Kasumi-1 (cell line): ENCODE data around the gene ZNF385C.
"Not testable (repeated sequence)": the region's sequence is repeated elsewhere in the genome, so short reads cannot be mapped to it uniquely, and the experiment has no call there.

Experiments used
- DNase-seq, 2 experiments: peaks; one replicate each; lab custom pipeline; 2025; lab: John Stamatoyannopoulos, UW

ZNF385C gene, protein sequence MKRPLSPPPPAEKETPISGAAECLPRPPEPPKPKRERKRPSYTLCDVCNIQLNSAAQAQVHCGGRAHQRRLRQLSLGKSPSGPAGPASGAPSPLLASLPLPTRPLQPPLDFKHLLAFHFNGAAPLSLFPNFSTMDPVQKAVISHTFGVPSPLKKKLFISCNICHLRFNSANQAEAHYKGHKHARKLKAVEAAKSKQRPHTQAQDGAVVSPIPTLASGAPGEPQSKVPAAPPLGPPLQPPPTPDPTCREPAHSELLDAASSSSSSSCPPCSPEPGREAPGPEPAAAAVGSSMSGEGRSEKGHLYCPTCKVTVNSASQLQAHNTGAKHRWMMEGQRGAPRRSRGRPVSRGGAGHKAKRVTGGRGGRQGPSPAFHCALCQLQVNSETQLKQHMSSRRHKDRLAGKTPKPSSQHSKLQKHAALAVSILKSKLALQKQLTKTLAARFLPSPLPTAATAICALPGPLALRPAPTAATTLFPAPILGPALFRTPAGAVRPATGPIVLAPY

DNA sequence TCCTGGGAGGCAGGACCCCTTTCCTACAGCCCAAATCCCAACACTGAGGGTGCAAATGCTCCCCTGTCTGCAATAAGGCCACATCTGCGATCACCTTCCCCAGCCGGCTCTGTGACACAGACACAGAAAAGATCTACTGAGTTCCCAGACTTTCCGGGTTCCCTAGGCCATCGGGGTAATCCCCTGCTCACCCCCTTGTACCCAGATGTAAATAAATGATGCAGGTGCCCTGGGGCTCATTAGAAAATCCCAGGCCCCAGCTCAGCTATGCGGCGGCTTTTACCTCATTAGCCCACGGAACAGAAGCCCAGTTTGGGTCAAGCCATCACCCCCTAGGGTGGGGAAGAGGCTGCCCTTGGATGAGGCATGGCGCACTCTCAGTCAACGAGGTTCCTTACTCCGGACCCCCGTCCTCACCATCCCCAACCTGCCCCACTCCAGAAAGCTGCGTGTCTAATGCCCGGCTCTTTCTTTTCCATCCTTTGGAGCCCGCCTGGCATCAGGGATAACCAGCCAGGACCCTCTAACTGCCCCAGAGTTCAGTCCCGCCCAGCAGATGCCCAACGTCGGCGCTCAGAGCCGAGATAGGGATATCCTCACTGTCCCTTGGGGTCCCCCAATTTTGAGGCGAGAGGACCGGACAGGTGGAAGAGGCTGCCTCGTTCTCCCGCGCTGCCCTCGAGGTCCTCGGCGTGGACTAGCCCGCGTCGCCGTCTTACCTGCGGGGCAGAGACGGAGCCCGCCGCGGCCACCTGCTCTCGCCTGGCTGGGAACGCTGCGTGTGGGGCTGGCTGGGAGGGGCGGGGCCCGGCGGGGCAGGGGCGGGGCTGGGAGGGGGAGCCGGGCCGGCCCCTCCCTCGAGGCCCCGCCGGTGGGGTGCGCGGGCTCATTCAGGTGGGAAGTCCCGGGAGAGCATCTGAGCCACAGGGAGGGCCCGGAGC lies at the start of gene ZNF385C:
Gene ZNF385C, minus strand, starts transcription at position 783 of the 941 bp plus-strand sequence. CDS start 35,417 bp downstream, outside the sequence.
- DNase-seq: no peak

DNA sequence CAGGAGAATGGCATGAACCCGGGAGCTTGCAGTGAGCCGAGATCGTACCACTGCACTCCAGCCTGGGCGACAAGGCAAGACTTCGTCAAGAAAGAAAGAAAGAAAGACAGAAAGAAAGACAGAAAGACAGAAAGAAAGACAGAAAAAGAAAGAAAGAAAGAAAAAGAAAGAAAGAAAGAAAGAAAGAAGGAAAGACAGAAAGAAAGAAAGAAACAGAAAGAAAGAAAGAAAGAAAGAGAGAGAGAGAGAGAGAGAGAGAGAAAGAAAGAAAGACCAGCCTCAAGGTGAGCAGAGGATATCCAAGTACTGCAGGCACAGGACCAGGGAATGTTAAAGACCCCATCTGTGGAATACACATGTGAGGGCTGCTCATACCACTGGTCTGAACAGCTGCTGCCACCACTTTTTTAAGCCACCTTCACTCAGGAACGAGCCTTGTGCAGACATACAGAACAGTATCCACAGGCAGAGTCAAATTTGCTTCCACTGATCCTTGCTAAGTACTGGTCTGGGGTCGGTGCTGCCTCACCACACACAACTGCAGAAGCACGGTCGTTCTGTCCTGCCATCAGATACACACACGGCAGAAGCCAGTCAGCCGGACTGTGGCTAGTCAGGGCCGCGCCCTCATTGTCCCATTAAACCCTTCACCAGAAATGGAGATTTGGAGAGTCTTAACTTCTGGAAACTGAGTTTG lies 48.8 kb upstream of the ZNF385C start:
- DNase-seq: no peak

DNA sequence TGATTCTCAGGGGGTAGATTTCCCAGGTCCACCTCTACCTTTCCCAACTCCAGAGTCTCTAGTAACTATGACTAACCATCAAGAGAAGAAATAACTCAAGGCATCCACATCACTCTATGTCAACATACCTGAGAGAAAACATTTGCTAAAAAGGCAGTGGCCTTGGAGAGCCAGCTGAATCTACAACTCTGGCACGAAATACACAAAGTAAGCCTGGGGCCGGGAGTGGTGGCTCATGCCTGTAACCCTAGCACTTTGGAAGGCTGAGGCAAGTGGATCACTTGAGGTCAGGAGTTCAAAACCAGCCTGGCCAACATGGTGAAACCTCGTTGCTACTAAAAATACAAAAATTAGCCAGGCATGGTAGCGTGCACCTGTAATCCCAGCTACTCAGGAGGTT lies 44.9 kb upstream of the ZNF385C start:
- DNase-seq: not testable (repeated sequence)

DNA sequence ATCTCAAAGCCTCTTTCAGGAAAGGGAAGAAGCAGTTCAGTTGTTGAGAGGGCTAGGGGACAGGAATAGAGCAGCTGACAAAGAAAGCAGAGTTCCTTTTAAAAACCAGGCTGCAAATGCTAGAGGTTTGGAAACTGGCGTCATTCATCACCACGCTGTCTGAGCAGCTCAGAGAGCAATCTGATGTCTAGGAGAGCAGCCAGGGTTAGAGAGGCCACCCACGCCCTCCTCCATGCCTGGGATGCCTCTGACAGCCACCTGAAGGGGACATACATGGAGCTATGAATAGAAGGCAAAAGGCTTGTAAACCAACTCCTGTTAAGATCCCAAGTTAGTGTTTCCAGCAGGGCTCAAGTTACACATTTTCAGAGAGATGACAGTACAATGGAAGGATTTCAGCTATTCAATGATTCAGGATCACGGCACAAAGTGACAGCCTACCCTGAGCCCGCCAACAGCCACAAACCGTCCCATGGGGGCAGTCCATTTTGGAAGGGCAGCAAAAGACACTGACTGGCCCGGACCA lies 44.2 kb upstream of the ZNF385C start:
- peak; percentile 13 to 14 for DNase-seq

DNA sequence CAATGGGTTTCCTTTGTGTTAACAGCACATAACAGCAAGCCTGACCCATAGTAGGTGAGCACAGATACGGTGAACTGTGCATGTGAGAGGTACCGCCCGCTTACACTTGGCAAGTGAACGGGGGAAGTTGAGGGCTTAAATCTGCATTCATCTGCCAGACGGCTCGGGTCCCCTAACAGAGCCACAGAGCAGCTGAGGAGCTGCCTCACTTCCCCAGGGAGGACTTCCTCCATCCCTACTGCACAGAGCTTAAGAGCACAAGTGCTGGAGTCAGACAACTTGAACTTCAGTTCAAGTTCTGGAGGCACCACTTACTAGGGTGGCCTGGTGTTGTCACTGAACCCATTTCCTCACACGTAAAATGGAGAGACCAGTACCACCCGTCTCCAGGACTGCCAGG lies 43.1 kb upstream of the ZNF385C start:
- DNase-seq: peak in 1 of 2 experiments; percentile 19

DNA sequence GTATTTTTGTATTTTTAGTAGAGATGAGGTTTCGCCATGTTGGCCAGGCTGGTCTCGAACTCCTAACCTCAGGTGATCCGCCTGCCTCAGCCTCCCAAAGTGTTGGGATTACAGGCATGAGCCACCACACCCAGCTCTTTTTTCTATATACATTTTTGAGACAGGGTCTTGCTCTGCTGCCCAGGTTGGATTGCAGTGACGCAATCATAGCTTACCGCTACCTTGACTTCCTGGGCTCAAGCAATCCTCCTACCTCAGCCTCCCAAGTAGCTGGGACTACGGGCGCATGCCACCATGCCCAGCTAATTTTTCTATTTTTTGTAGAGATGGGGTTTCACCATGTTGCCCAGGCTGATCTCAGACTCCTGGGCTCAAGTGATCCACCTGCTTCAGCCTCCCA lies 42.4 kb upstream of the ZNF385C start:
- DNase-seq: not testable (repeated sequence)

DNA sequence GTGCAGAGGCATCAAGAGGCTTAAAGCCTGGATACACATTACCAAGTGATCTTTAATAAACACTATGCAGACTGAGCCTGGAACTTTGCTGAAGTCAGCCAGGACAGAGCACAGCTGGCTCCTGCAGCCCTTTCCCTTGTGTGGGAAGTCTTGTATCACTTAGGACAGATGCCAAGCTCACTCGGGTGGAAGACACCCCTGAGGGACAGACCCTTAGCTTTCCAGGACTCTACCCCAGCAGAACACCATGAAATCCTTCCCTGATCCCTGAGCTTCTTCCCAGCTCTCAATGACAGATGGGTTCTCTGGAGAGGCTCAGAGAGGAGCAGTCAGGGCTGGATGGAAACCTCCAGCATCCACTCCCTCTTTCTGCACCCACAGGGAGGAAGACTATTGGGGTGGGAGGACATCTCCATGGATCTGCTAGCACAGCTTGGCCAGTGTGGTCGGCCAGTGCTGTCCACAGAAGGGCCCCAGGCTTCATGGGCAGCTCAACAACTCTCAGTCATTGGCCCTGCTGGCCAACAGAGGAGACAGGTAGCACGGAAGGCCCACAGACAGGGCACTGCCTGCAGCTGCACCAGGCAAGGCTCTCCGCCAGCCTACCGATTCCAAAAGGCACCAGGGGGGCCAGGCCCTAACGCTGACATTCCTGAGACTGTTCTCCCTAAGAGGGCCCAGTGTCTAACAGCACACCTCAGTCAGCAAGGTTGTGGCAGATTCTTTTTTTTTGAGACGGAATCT lies 40.6 kb upstream of the ZNF385C start:
- no peak for DNase-seq

DNA sequence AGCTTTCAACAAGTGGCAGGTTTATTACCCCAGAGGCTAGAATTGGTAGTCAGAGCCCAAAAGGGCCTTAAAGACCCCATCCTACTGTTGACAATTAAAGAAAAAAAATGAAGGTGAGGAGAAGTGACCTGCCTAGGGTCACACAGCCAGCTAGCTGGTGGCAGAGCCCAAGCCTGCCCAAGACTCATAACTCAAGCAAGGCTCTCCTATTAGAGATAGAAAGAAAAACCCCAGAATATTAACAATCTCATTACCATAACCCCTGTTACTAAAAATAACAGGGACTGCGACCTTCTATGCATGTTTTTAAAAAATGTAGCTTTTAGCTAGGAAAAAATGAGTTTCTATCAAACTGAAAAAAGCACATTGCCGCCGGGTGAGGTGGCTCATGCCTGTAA lies 38.4 kb upstream of the ZNF385C start:
- DNase-seq: no peak

DNA sequence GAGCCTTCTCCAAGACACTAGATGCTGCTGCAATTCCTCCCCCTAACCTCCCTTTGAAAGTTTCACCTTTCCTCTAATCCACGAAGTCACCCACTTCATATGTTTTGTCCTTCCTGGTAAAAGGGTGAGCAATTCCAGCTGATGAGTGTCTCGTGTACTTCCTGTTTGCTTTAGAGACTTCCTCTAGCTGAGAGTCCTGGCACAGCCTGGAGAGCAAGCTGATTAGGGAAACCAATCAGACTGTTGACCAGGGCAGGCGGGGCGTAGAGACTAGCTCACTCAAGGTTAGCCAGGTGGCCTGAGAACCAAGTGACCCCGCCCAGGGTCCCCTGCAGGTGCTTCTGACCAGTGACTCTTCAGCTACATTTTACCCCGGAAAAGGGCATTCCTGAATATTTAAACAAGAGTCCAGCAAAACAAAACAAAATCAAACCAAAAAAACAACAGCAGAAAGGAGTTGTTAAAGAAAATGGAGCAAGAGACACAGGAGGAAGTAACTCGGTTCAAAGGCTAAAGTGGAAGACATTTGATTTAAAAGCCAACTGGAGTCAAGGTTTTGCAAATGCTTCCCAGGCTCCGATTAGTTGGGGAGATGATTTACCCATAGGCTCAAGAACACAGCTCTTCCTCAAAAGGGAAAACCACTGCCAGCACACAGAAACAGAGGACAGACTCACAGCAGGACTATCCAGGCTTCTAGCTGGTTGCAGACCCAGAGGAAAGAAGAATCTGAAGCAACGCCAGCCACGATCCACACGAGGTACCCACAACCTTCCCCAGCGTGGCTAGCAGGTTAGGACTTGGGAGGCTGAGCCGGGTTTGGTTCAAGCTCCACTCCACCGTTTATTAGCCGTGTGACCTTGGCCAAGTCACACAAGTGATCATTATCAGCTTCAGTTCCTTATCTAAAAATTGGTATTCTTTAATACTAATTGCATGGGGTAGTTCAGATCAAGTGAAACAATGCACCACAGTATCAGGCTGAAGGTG lies 37.7 kb upstream of the ZNF385C start:
- DNase-seq: peak; percentile 36 to 53

DNA sequence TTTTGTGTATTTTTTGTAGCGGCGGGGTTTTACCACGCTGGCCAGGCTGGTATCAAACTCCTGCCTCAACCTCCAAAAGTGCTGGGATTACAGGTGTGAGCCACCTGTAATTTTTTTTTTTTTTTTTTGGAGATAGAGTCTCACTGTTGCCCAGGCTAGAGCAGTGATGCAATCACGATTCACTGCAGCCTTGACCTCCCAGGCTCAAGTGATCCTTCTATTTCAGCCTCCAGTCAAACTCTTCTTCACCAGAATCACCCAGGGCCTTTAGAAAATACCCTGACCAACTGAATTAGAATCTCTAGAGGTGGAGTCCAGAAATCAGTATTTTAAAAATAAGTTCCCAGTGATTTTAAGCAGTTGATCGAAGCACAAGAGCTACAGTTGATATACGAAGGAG lies 36.9 kb upstream of the ZNF385C start:
- no peak for DNase-seq

DNA sequence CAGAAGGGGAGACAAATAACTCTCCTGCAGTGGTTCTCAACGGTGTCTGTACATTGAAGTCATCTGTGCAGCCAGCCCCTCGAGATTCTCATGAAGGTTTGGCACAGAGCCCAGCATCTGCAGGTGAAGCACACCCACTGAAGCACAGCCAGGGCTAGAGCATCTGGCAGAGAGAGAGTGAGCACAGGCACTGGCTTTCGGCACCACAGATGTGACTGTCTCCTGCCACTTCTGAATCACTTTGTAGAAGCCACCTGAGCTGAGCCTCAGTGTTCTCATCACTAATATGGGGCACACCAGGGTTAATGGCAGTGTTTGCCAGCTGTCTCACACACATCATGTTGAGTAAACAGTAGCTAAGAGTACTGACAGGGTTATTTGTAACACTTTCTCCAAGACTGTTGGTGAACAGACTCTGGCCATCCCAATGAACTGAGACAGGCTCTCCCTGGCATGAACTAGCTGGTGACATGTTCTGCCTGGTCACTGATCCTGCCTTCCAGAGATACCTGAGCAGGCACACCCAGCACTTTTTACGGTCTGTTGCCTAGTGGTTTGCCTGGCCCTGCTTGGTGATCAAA lies 35.3 kb upstream of the ZNF385C start:
- DNase-seq: no peak

DNA sequence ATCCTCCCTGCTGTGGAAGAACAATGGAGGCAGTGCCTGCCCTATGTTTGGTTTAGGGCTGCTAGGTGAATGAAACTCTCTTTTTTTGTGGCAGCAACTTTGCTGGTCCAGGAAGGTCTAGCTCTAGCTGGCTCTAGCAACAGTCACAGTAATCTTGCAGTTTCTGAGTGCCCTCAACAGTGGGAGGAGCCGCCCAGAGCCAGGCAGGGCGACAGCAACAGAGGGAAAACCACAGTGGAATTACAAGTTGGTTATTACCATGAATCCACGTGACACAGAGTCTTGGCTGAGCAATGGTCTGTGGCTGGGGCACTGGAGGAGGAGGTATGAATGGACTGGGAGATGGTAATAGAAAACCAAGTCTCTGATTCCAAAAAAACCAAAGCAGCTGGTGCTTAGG lies 34.7 kb upstream of the ZNF385C start:
- peak; percentile 93 for DNase-seq

DNA sequence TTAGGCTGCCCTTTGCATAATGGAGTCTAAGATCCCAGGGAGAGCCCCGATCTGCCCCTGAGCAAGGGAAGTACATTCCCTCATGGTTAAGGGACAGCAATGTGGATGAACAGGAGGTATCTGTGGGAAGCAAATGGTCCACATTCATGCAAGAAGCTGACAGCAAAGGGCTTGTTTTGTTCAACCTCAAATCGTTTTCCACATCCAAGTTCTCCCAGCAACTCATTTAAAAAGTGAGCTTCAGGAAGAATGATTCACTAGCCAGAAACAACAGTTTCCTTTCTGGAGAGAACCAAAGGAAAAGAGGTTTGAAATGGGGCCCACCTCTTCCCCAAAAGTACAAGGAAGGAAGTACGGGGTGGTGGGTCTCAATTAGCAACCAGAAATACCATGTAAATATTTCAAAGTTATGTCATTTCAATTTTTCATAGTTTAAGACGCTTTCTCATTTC lies 33.7 kb upstream of the ZNF385C start:
- peak; percentile 78 to 83 for DNase-seq

DNA sequence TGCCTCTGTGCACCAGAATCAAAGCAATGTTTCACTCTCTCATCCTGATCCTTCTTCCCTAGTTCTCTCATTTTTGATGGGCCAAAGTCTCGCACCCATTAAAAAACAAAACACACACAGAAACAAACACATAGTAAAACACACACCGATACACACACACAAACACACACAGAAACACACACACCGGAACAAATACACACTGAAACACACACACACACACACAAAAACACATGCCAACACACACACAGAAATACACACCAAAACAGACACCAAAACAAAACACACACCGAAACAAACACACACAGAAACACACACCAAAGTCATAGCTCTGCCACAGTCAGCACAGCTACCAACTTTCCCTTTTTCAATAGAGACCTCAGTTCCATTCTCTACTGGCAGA lies 33.0 kb upstream of the ZNF385C start:
- no peak for DNase-seq

DNA sequence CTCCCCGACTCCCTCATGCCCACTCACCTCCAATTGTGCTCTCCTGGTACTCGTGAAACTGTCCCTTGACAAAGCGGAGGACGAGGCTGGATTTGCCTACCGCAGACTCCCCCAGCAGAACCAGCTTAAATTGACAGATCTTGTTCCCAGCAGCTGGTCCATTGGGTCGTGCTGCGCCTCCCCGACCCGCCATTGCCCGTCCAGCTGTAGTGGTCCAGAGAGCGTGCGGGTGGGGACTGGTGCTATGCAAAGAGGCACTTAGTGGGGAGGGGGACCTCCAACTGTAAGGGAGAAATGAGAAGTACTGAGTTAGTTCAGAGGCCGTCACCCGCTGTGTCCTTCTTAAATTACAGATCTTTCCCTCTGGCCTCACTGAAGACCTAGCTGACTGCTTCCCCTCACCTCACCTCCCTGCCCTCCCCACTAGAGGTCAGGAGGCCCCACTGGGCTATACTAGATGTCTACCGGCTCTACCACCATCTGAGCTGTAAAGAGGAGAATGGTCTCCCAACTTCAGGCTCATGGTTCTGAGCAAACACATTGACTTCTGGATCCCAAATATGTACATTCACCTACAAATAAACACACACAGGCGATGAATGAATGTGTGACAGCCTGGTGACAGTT lies 32.1 kb upstream of the ZNF385C start:
- peak in 1 of 2 experiments; percentile 17 for DNase-seq

DNA sequence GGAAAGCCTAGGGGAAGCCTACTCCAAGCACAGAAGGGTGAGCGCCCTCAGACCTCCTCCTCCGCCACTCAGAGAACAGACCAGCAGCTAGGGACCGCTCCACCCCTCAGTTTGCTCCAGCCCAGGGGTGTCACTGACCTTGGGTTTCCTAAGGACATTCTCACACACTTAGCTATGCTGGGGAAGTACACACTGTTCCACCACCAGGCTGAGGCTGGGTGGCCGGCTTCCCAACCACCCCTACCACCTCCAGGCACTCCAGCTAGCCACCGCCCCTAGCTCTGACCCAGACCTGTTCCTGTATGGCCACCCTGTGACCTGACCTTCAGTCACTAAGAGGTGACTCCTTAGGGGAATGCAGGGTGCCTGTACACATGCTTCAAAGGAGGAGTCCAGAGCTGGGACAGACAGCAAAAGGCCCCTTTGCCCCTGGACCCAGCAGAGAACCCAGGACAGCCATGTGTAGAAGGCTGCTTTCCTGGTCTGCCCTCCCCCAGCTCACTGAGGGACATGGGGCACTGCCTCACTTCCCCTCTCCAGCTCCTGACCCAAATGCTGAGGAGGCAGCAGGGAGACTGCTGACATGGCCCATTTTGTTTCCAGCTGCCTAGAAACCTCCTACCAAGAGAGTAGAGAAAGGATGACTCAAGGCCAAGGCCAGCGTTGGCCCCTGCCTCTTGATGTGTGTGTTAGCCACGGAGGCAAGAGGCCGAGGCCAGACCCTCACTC lies 31.0 kb upstream of the ZNF385C start:
- no peak for DNase-seq

DNA sequence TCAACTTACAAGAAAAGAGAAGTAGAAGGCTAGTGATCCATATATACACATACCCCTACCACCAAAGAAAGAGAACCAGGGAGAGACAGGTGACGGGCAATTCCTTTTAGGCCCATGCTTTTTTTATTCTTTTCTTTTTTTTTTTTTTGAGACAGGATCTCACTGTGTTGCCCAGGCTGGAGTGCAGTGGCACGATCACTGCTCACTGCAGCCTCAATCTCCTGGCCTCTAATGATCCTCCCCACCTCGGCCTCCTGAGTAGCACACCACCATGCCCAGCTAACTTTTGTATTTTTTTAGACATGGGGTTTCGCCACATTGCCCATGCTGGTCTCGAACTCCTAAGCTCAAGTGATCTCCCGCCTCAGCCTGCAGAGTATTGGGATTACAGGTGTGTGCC lies 29.1 kb upstream of the ZNF385C start:
- no peak for DNase-seq

DNA sequence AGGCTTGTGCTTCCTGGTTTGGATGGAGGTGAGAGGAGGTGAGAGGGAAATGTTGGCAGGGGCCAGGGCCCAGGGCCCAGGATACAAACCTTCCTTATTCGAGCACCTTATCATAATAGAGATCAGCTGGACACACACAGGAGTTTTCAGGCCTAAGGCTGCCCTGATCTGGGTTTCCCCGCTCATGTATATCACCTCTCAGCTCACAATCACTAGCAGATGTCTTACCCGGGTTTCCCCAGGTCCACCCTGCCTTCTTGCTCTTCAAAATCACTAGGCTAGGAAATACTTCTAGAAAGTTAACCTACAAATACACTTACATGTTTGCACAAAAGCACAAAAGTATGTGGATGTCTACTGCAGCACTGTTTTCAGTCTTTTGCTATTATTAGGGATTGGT lies 28.6 kb upstream of the ZNF385C start:
- no peak for DNase-seq
